Naive thymus-derived CD4-positive, alpha-beta T cell (primary cell): ENCODE measurements around the gene PHF23. TPM values are rescaled to one million over a fixed set of nuclear protein-coding genes. Genes with fewer than 3 reads are reported as not detected.

Experiments
- ATAC-seq: fragments of 150-1000 bp; cut with Tn5 transposase; 2 replicates; pipeline ENCODE4 v1.10.0; 2021; ENCODE audit warnings: mild to moderate bottlenecking, moderate library complexity
- CTCF ChIA-PET: fragments of 350-600 bp; sonication (Branson Sonifier 250); formaldehyde crosslinking; loops from one replicate; lab custom pipeline; 2021; ENCODE audit warnings: antibody characterized with exemption; lab: Charles Lee
- POLR2A ChIA-PET: fragments of 350-600 bp; sonication (Branson Sonifier 250); formaldehyde crosslinking; loops from one replicate; lab custom pipeline; 2021; ENCODE audit warnings: antibody characterized with exemption, inconsistent platforms; lab: Charles Lee
- DNase-seq, 9 donors: peaks; one replicate each; pipeline versions ENCODE4 v3.0.0 to v3.0.0-alpha.2; 2020 to 2022; ENCODE audit warnings: mixed read lengths in 1 of 9
- H3K27ac ChIP-seq: one replicate; pipeline ENCODE4 v1.7.0; 2013; ENCODE audit warnings: mild to moderate bottlenecking, low read depth, low read length, moderate library complexity
- H3K27me3 ChIP-seq, 2 donors: one replicate each; pipeline ENCODE4 v1.7.0; 2013; ENCODE audit warnings: low read length in 2 of 2, mild to moderate bottlenecking in 2 of 2, moderate library complexity in 2 of 2; ENCODE audit not compliant: control insufficient read depth in 2 of 2, insufficient read depth in 2 of 2
- H3K36me3 ChIP-seq, 3 experiments: 1 replicate in 2 of 3; 2 replicates in 1 of 3; pipeline ENCODE4 v1.7.0; 2013; ENCODE audit warnings: low read length in 3 of 3, mild to moderate bottlenecking in 3 of 3, moderate library complexity in 1 of 3; ENCODE audit not compliant: insufficient read depth in 3 of 3, control insufficient read depth in 2 of 3
- H3K4me1 ChIP-seq, 2 donors: one replicate each; pipeline ENCODE4 v1.7.0; 2013; ENCODE audit warnings: low read length in 2 of 2, mild to moderate bottlenecking in 2 of 2, moderate library complexity in 1 of 2; ENCODE audit not compliant: control insufficient read depth in 2 of 2, insufficient read depth in 2 of 2
- H3K4me3 ChIP-seq: 2 replicates; pipeline ENCODE4 v1.7.0; 2013; ENCODE audit warnings: mild to moderate bottlenecking, low read length
- H3K9me3 ChIP-seq, 3 experiments: 1 replicate in 2 of 3; 2 replicates in 1 of 3; pipeline ENCODE4 v1.7.0; 2013; ENCODE audit warnings: low read length in 3 of 3; ENCODE audit not compliant: control insufficient read depth in 2 of 3
- H3K27ac Mint-ChIP-seq, 9 donors: one replicate each; pipeline ENCODE4 v1.8.0; 2020 to 2022; ENCODE audit warnings: mixed read lengths in 9 of 9, mild to moderate bottlenecking in 8 of 9, moderate library complexity in 5 of 9, inconsistent platforms in 2 of 9
- H3K27me3 Mint-ChIP-seq, 5 donors: one replicate each; pipeline ENCODE4 v1.8.0; 2021 to 2022; ENCODE audit warnings: mixed read lengths in 5 of 5, mild to moderate bottlenecking in 1 of 5
- H3K36me3 Mint-ChIP-seq, 5 donors: one replicate each; pipeline ENCODE4 v1.8.0; 2020 to 2022; ENCODE audit warnings: mixed read lengths in 5 of 5, mild to moderate bottlenecking in 3 of 5, inconsistent platforms in 1 of 5
- H3K4me1 Mint-ChIP-seq, 7 donors: one replicate each; pipeline ENCODE4 v1.8.0; 2020 to 2022; ENCODE audit warnings: mixed read lengths in 7 of 7, mild to moderate bottlenecking in 3 of 7, inconsistent platforms in 1 of 7
- H3K4me3 Mint-ChIP-seq, 10 donors: one replicate each; pipeline ENCODE4 v1.8.0; 2020 to 2022; ENCODE audit warnings: mild to moderate bottlenecking in 10 of 10, mixed read lengths in 10 of 10, moderate library complexity in 6 of 10, inconsistent platforms in 2 of 10
- H3K9me3 Mint-ChIP-seq, 11 donors: one replicate each; pipeline ENCODE4 v1.8.0; 2020 to 2022; ENCODE audit warnings: mixed read lengths in 11 of 11, mild to moderate bottlenecking in 4 of 11, inconsistent platforms in 1 of 11, moderate library complexity in 1 of 11
- intact Hi-C, 2 donors: fragments of 100-400 bp; cut with micrococcal nuclease; formaldehyde crosslinking; loops; one replicate each; pipeline ENCODE4 v1.15.1; 2023
- polyA plus RNA-seq, 2 donors: library from polyadenylated mRNA; unstranded; fragments of 300-500 nt; fragmentation: Illumina TruSeq; gene quantifications; one replicate each; pipeline ENCODE4 v1.2.3, GENCODE V29; 2021
- total RNA-seq, 6 experiments: library from RNA in 5 of 6; stranded (reverse) in 5 of 6; gene quantifications; 1 replicate in 5 of 6; 2 replicates in 1 of 6; pipeline ENCODE4 v1.2.3 and lab custom pipeline; 2021 to 2026

PHF23 gene
- total and polyA plus RNA-seq, 7 experiments from 2014 or later = 12.3 to 58.7 (median 41.3) TPM

GRCh38 chr17:7242717-7243452, 3.6 kb upstream of the PHF23 start:
- POLR2A ChIA-PET = interaction anchor here (0.6 to 14.4 kb wide), 17 partner anchors 7 to 1774 kb away, joined by 3 to 265 read pairs (median 4); partner anchors contain the start of genes ACADVL, ACAP1, CTDNEP1 and DHX33
- H3K4me3 Mint-ChIP-seq = peak overlapping the region; percentile 88 to 98 (median 96)

GRCh38 chr17:7241783-7242716, 2.8 kb upstream of the PHF23 start, which contains the start of gene GABARAP:
TSS of gene GABARAP (minus strand) at chr17:7242449. CDS start at chr17:7242330, 119 bp downstream.
- ATAC-seq (peak; percentile 65), DNase-seq (peak; percentile 81 to 92 (median 89))
- intact Hi-C loops = loop anchor here (2.0 to 5.0 kb wide), 3 partner anchors 207 to 590 kb away; partner anchors contain the start of genes C17orf100 (in 1 of the 2) and MED31 (in 1 of the 2)
- Histone ChIP-seq H3K27ac (peak within 1 kb of the TSS; percentile 92), H3K9me3 (no peaks in the 10 kb centered on the region), H3K36me3 (peaks cover 13 to 44% (median 21%) of the 10 kb centered on the region in 3 experiments), H3K27me3 (no peaks in the 10 kb centered on the region), H3K4me1 (peaks cover 22 to 33% of the 10 kb centered on the region in 2 donors), H3K4me3 (peak within 1 kb of the TSS; percentile 100)
- Mint-ChIP-seq H3K4me3 (peak within 1 kb of the TSS; percentile 88 to 98 (median 96)), H3K36me3 (peaks cover 7 to 31% (median 20%) of the 10 kb centered on the region in 5 donors), H3K4me1 (peaks cover 27 to 51% (median 40%) of the 10 kb centered on the region in 7 donors), H3K27ac (peak within 1 kb of the TSS; percentile 96 to 100 (median 98)), H3K27me3 (peaks cover 0 to 5% (median 0%) of the 10 kb centered on the region in 5 donors), H3K9me3 (peaks cover 0 to 9% (median 0%) of the 10 kb centered on the region in 11 donors)
- ChIA-PET CTCF (interaction anchor here (0.7 to 1.8 kb wide), 5 partner anchors 10 to 273 kb away, joined by 3 to 6 read pairs (median 4); partner anchors contain the start of genes ACADVL, CTDNEP1, DLG4 and ELP5), POLR2A (interaction anchor here (0.6 to 14.4 kb wide), 21 partner anchors 8 to 1773 kb away, joined by 3 to 265 read pairs (median 4); partner anchors contain the start of genes ACADVL, ACAP1, CTDNEP1 and DHX33)

More at GRCh38 chr17:7242717-7243452, 3.6 kb upstream of the PHF23 start:
- Mint-ChIP-seq H3K27ac (peak overlapping the region; percentile 96 to 100 (median 98)), H3K9me3 (peaks cover 0 to 9% (median 0%) of the 10 kb centered on the region in 11 donors), H3K27me3 (peaks cover 0 to 5% (median 0%) of the 10 kb centered on the region in 5 donors), H3K36me3 (peaks cover 5 to 31% (median 19%) of the 10 kb centered on the region in 5 donors), H3K4me1 (peaks cover 23 to 46% (median 36%) of the 10 kb centered on the region in 7 donors)
- ATAC-seq (peak; percentile 66), DNase-seq (peak; percentile 85 to 96 (median 94))
- H3K4me3 ChIP-seq = peak overlapping the region; percentile 100
- peaks cover 22 to 28% of the 10 kb centered on the region in 2 donors for H3K4me1 ChIP-seq
- peak overlapping the region; percentile 92 for H3K27ac ChIP-seq
- H3K27me3 ChIP-seq = no peaks in the 10 kb centered on the region
- CTCF ChIA-PET = interaction anchor here (0.7 to 1.8 kb wide), 4 partner anchors 9 to 191 kb away, joined by 3 to 6 read pairs (median 4); partner anchors contain the start of genes ACADVL, CTDNEP1, DLG4 and ELP5
- no peaks in the 10 kb centered on the region for H3K9me3 ChIP-seq
- H3K36me3 ChIP-seq = peaks cover 13 to 45% (median 21%) of the 10 kb centered on the region in 3 experiments
- intact Hi-C loops = loop anchor here (2.0 to 5.0 kb wide), 3 partner anchors 208 to 591 kb away; partner anchors contain the start of genes C17orf100 (in 1 of the 2) and MED31 (in 1 of the 2)

GRCh38 chr17:7241090-7241733, 2.0 kb upstream of the PHF23 start:
- H3K4me3 ChIP-seq = peak overlapping the region; percentile 100
- H3K4me3 Mint-ChIP-seq = peak overlapping the region; percentile 88 to 98 (median 96)

GRCh38 chr17:7240375-7240774, 1.1 kb upstream of the PHF23 start:
- H3K4me3 Mint-ChIP-seq = peak overlapping the region; percentile 88 to 98 (median 95)
- peaks cover 0 to 10% (median 0%) of the 10 kb centered on the region in 11 donors for H3K9me3 Mint-ChIP-seq
- ATAC-seq (no peak), DNase-seq (no peak)
- H3K27ac Mint-ChIP-seq = peak overlapping the region; percentile 29 to 100 (median 97)
- H3K9me3 ChIP-seq = no peaks in the 10 kb centered on the region
- CTCF ChIA-PET = no interaction called here
- POLR2A ChIA-PET = interaction anchor here (0.6 to 14.4 kb wide), 10 partner anchors 8 to 447 kb away, joined by 3 to 265 read pairs (median 13); partner anchors contain the start of genes ACADVL, ACAP1, CTDNEP1 and DLG4
- peaks cover 5 to 47% (median 13%) of the 10 kb centered on the region in 3 experiments for H3K36me3 ChIP-seq
- peaks cover 38 to 57% (median 52%) of the 10 kb centered on the region in 7 donors for H3K4me1 Mint-ChIP-seq
- peaks cover 22 to 37% of the 10 kb centered on the region in 2 donors for H3K4me1 ChIP-seq
- no peaks in the 10 kb centered on the region for H3K27me3 ChIP-seq
- peak overlapping the region; percentile 92 for H3K27ac ChIP-seq
- peaks cover 0 to 5% (median 0%) of the 10 kb centered on the region in 5 donors for H3K27me3 Mint-ChIP-seq
- H3K36me3 Mint-ChIP-seq = peaks cover 5 to 32% (median 21%) of the 10 kb centered on the region in 5 donors
- intact Hi-C loops = loop anchor here in 1 of 2 donors (5.0 kb wide), 1 partner anchor 588 kb away; the partner anchor contains the start of genes C17orf100 and MED31
- no peak overlapping the region for H3K4me3 ChIP-seq

More at GRCh38 chr17:7241090-7241733, 2.0 kb upstream of the PHF23 start:
- ATAC-seq (no peak), DNase-seq (no peak)
- Mint-ChIP-seq H3K9me3 (peaks cover 0 to 9% (median 0%) of the 10 kb centered on the region in 11 donors), H3K36me3 (peaks cover 7 to 31% (median 21%) of the 10 kb centered on the region in 5 donors), H3K27ac (peak overlapping the region; percentile 96 to 100 (median 98)), H3K27me3 (peaks cover 0 to 5% (median 0%) of the 10 kb centered on the region in 5 donors), H3K4me1 (peaks cover 31 to 51% (median 46%) of the 10 kb centered on the region in 7 donors)
- no peaks in the 10 kb centered on the region for H3K27me3 ChIP-seq
- H3K27ac ChIP-seq = peak overlapping the region; percentile 92
- peaks cover 8 to 44% (median 19%) of the 10 kb centered on the region in 3 experiments for H3K36me3 ChIP-seq
- H3K4me1 ChIP-seq = peaks cover 22 to 37% of the 10 kb centered on the region in 2 donors
- ChIA-PET POLR2A (interaction anchor here (0.7 to 14.4 kb wide), 9 partner anchors 9 to 446 kb away, joined by 3 to 265 read pairs (median 13); partner anchors contain the start of genes ACADVL, ACAP1, CTDNEP1 and DLG4), CTCF (interaction anchor here (0.7 to 1.8 kb wide), 3 partner anchors 10 to 274 kb away, joined by 3 to 6 read pairs (median 4); partner anchors contain the start of genes ACADVL, CTDNEP1, DLG4 and ELP5)
- H3K9me3 ChIP-seq = no peaks in the 10 kb centered on the region
- intact Hi-C loops = loop anchor here in 1 of 2 donors (5.0 kb wide), 1 partner anchor 589 kb away; the partner anchor contains the start of genes C17orf100 and MED31
